Measurements from ENCODE around the gene TCF15.

Gene TCF15

DNA sequence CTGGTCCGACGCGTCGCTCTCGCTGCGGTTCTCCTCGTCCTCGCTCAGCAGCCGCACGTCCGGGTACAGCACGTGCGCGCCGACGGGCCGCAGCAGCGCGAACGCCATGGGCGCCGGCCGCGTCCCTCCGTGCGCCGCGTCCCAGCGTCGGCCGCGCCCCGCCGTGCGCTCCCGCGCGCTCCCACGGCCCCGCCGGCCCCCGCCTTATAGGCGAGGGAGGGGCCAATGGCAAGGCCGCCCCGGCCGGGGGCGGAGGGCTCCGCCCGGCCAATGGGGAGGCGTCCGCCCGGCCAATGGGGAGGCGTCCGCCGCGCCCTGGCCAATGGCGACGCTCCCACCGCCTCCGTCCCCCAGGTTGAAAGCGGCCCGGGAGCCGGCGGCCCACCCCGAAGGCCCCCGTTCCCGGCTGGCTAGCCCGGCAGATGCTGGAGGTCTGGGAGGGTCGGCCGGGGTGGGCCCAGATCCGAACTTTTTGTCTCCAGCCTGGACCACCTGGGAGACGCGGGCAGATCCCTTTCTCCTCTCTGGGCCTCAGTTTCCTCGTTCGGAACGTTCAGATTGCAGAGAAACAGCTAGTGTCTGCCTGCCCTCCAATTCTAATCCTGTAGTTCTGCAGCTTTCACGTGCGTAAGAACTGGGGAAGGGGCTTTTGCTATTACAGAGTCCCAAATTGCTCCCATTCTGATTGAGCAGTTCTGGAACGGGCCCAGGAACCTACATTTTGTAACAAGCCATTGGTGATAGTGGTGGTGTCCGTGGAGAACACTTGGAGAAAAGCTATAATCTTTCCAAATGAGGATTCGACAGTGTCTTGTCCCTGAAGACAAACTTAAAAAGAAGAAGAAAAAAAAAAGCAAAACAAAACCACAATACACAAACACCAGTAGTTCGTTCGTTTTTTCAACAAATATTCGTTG, at the start of gene TCF15:
TCF15 (minus strand) TSS at position 180 of the 917 bp plus-strand sequence; CDS start at position 108, 72 bp downstream.
- Histone ChIP-seq H3K27me3 (ENCODE audit: insufficient read depth, low read length) (peaks cover 71% of the 10 kb centered on the region), H3K4me3 (ENCODE audit: low read length) (no peak within 1 kb of the TSS), H3K36me3 (ENCODE audit: insufficient read depth, low read length) (no peaks in the 10 kb centered on the region), H2AFZ (ENCODE audit: low read depth, low read length) (no peak within 1 kb of the TSS), H3K4me1 (ENCODE audit: insufficient read depth, low read length) (no peaks in the 10 kb centered on the region), H3K9me3 (ENCODE audit: low read length) (no peaks in the 10 kb centered on the region)

DNA sequence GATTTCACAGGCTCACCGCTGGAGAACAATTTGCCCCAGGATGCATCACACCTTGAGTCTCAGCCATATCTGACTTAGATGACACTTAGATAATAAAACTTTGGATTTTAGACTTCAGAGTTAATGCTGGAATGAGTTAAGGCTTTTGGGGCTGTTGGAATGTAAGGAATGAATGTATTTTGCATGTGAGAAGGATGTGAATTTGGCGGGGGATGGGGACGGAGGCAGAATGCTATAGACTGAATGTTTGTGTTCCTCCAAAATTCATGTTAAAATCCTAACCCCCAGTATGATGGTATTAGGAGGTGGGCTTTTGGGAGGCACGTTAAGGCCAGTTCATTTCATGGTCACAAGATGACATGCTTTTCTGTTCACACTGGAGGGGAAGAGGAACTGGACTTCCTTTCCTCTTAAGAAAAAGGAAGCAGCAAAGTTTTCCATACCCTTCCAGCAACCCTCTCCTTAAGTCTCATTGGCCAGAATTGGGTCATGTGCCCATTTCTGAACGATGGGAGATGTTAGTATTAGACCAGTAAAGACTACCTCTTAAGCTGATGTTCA, 48.7 kb upstream of the TCF15 start:
- peaks cover 15% of the 10 kb centered on the region for H3K4me1 ChIP-seq (ENCODE audit: insufficient read depth, low read length)
- H3K36me3 ChIP-seq (ENCODE audit: insufficient read depth, low read length) = no peaks in the 10 kb centered on the region
- no peak overlapping the region for H2AFZ ChIP-seq (ENCODE audit: low read depth, low read length)
- no peaks in the 10 kb centered on the region for H3K9me3 ChIP-seq (ENCODE audit: low read length)
- H3K27me3 ChIP-seq (ENCODE audit: insufficient read depth, low read length) = peaks cover 38% of the 10 kb centered on the region
- no peak overlapping the region for H3K4me3 ChIP-seq (ENCODE audit: low read length)

GRCh38 chr20:658202-658601, 48.1 kb upstream of the TCF15 start:
- no peaks in the 10 kb centered on the region for H3K9me3 ChIP-seq (ENCODE audit: low read length)
- H3K4me1 ChIP-seq (ENCODE audit: insufficient read depth, low read length) = peaks cover 18% of the 10 kb centered on the region
- no peak overlapping the region for H2AFZ ChIP-seq (ENCODE audit: low read depth, low read length)
- peaks cover 38% of the 10 kb centered on the region for H3K27me3 ChIP-seq (ENCODE audit: insufficient read depth, low read length)
- H3K4me3 ChIP-seq (ENCODE audit: low read length) = no peak overlapping the region
- H3K36me3 ChIP-seq (ENCODE audit: insufficient read depth, low read length) = no peaks in the 10 kb centered on the region

DNA sequence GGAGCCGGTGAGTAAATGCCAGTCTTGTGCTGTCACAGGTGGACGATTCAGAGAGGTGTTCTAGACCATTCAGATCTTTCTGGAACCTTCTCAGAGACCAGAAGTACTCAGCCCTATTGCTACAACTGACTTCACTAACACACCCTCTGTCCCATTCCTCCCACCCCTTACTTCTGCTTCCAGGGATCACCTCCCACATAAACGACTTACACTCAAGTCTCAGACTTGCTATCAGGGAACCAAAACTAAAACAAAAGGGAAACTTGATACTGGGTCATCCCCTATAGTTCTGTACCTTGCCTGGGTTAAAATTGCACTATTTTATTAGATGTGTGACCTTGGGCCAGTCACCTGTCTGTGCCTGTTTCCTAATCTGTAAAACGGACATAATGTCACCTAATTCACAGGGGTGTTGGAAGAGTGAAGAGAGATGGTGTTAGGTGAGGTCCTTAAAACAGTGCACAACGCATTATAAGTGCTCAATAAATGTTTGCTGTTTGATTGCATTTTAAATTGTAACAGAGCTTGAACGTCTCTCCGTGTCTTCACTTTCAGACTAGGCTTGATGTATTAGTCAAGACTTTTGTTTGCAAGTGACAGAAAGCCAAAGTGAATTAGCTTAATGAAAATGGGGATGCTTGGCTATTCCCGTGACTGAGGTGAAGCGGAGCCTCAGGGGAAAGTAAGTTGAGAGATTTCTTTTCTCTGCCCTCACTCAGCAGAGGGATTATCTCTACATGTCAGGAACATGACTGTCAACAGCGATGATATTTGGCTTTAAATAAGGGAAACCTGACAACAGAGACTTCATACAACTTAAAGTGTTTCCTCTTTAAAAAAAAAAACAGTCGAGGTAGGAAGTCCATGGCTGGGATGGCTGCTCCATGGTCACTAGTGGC, 45.9 kb upstream of the TCF15 start:
- peaks cover 20% of the 10 kb centered on the region for H3K27me3 ChIP-seq (ENCODE audit: insufficient read depth, low read length)
- no peaks in the 10 kb centered on the region for H3K9me3 ChIP-seq (ENCODE audit: low read length)
- no peaks in the 10 kb centered on the region for H3K36me3 ChIP-seq (ENCODE audit: insufficient read depth, low read length)
- peaks cover 18% of the 10 kb centered on the region for H3K4me1 ChIP-seq (ENCODE audit: insufficient read depth, low read length)
- H3K4me3 ChIP-seq (ENCODE audit: low read length) = no peak overlapping the region
- no peak overlapping the region for H2AFZ ChIP-seq (ENCODE audit: low read depth, low read length)

DNA sequence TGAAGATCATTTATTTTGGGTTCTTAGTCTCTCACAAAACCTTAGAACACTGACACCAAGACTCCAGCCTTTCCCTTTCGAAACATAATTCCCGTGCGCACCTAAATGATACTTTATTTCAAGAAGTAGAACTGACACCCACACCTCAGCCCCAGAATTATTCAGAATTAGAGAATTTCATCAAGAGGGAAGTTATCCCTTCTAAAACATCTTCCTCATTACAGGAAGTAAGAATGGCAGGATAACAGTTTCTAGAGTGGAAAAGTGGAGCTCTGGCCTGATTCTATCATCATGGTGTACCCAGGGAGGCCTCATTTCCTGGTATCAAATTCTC, 44.3 kb upstream of the TCF15 start:
- no peaks in the 10 kb centered on the region for H3K9me3 ChIP-seq (ENCODE audit: low read length)
- peaks cover 20% of the 10 kb centered on the region for H3K27me3 ChIP-seq (ENCODE audit: insufficient read depth, low read length)
- H2AFZ ChIP-seq (ENCODE audit: low read depth, low read length) = no peak overlapping the region
- no peaks in the 10 kb centered on the region for H3K36me3 ChIP-seq (ENCODE audit: insufficient read depth, low read length)
- peaks cover 18% of the 10 kb centered on the region for H3K4me1 ChIP-seq (ENCODE audit: insufficient read depth, low read length)
- no peak overlapping the region for H3K4me3 ChIP-seq (ENCODE audit: low read length)

DNA sequence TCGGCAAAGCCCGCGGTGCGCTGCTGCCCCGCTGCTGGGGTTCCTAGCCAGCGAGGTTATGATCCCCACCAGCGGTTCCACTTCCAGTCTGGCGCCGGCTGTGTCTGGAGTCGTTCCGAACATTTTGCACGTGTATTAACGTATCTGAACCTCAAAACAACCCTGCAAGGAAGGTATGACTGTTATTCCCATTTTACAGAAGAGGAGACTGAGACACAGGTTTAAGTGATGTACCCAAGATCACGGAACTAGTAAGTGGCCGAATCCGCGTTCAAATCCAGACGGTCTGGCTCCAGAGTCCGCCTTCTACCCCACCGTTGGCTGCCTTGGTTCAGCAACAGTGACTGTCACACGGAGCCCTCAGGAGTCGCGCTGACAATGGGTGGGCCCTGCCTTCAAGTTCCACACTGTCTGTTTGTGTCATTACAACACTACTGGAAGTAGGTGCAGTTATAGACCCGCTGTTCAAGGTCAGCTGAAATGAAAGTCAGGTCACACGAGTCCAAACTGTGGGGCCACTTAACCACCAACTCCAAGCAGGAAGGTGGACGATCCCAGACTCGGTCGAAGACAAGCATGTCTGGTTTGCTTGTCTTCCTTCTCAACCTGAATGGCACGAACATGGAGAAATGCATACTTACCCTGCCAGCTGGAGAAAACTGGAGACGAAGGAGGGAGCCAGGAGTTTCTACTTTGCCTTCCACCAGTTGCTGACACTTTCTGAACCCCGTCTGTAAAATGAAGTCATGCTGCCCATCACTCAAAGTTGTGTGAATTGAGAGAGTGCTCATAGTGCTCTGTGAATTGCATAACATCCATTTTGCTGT, 43.7 kb upstream of the TCF15 start:
- Histone ChIP-seq H3K27me3 (ENCODE audit: insufficient read depth, low read length) (peaks cover 17% of the 10 kb centered on the region), H3K4me1 (ENCODE audit: insufficient read depth, low read length) (peaks cover 15% of the 10 kb centered on the region), H3K4me3 (ENCODE audit: low read length) (peak overlapping the region; percentile 69), H3K36me3 (ENCODE audit: insufficient read depth, low read length) (peaks cover under 1% of the 10 kb centered on the region), H3K9me3 (ENCODE audit: low read length) (no peaks in the 10 kb centered on the region), H2AFZ (ENCODE audit: low read depth, low read length) (peak overlapping the region; percentile 84)

- Histone ChIP-seq H2AFZ (ENCODE audit: low read depth, low read length) (peak within 1 kb of the TSS; percentile 84), H3K4me1 (ENCODE audit: insufficient read depth, low read length) (peaks cover 11% of the 10 kb centered on the region), H3K27me3 (ENCODE audit: insufficient read depth, low read length) (peaks cover 11% of the 10 kb centered on the region)
Observed at GRCh38 chr20:653110-653589, 43.0 kb upstream of the TCF15 start, which contains the start of gene SRXN1. SRXN1 (minus strand) TSS chr20:653200; CDS start chr20:653185, 15 bp downstream.

GRCh38 chr20:652615-653109, 42.6 kb upstream of the TCF15 start:
- H3K27me3 ChIP-seq (ENCODE audit: insufficient read depth, low read length) = peaks cover 7% of the 10 kb centered on the region
- H3K4me3 ChIP-seq (ENCODE audit: low read length) = peak overlapping the region; percentile 69
- H3K36me3 ChIP-seq (ENCODE audit: insufficient read depth, low read length) = peaks cover 12% of the 10 kb centered on the region
- peaks cover 2% of the 10 kb centered on the region for H3K9me3 ChIP-seq (ENCODE audit: low read length)
- peaks cover 10% of the 10 kb centered on the region for H3K4me1 ChIP-seq (ENCODE audit: insufficient read depth, low read length)
- H2AFZ ChIP-seq (ENCODE audit: low read depth, low read length) = peak overlapping the region; percentile 84

More at GRCh38 chr20:653110-653589, 43.0 kb upstream of the TCF15 start, which contains the start of gene SRXN1:
- Histone ChIP-seq H3K4me3 (ENCODE audit: low read length) (peak within 1 kb of the TSS; percentile 69), H3K9me3 (ENCODE audit: low read length) (no peaks in the 10 kb centered on the region), H3K36me3 (ENCODE audit: insufficient read depth, low read length) (peaks cover 7% of the 10 kb centered on the region)

DNA sequence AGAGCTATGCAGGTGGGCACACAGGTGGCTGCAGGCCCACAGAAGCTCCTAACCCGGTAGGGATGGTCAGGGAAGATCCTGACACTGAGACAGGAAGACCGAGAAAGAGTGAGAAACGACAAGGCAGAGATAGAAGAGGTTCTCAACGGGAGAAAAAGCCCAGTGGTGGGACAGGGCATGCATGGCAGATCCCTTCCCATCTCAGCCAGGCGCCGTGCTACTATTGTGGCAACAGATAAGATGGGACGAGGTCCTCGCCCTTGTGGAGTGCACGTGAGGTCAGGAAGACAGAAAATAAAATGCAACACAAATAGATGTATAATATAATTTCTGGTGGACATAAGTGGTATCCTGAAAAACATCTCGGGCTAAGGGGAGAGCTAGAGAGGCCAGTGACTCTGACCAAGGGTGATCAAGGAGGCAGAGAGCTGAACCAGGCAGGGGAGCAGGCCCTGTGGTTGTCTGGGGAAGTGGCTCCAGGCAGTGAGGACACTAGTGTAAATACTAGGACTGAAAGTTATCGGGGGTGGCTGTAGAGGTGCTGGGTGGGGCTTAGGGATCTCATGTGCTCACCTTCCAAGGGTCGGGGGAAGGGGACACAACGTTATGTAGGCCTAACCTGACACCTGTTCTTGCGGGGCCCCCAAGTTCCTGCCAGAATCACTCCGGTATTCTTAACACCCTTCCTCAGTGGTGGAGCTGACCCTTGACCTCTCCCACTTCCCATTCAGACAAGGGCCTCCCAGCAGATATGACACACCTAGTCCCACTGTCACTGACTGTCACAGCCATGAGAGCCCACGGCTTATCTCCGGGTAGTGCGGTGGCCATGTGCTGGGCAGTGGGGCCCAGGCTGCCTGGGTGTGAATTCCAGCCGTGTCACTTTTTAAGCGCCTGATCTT, 41.9 kb upstream of the TCF15 start:
- Histone ChIP-seq H3K4me3 (ENCODE audit: low read length) (peak overlapping the region; percentile 69), H3K27me3 (ENCODE audit: insufficient read depth, low read length) (peaks cover 5% of the 10 kb centered on the region), H3K9me3 (ENCODE audit: low read length) (peaks cover 5% of the 10 kb centered on the region), H2AFZ (ENCODE audit: low read depth, low read length) (no peak overlapping the region), H3K36me3 (ENCODE audit: insufficient read depth, low read length) (peaks cover 18% of the 10 kb centered on the region), H3K4me1 (ENCODE audit: insufficient read depth, low read length) (peaks cover 10% of the 10 kb centered on the region)

DNA sequence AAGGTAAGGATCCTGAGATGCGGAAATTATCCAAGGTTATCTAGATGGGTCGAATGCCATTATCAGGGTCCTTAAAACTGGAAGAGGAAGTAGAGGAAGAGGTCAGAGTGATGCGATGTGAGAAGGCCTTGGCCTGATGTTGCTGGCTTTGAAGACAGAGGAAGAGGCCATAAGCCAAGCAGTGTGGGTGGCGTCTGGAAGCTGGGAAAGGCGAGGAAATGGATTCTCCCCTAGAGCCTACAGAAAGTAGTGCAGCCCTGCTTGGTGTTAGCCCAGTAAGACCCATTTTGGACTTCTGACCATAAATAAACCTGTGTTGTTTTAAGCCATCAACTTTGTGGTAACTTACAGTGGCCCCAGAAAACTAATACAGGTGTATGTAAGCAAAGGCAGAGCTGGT, 40.8 kb upstream of the TCF15 start:
- Histone ChIP-seq H3K36me3 (ENCODE audit: insufficient read depth, low read length) (peaks cover 18% of the 10 kb centered on the region), H3K27me3 (ENCODE audit: insufficient read depth, low read length) (no peaks in the 10 kb centered on the region), H3K4me3 (ENCODE audit: low read length) (no peak overlapping the region), H3K9me3 (ENCODE audit: low read length) (peaks cover 5% of the 10 kb centered on the region), H2AFZ (ENCODE audit: low read depth, low read length) (no peak overlapping the region), H3K4me1 (ENCODE audit: insufficient read depth, low read length) (peaks cover 10% of the 10 kb centered on the region)

DNA sequence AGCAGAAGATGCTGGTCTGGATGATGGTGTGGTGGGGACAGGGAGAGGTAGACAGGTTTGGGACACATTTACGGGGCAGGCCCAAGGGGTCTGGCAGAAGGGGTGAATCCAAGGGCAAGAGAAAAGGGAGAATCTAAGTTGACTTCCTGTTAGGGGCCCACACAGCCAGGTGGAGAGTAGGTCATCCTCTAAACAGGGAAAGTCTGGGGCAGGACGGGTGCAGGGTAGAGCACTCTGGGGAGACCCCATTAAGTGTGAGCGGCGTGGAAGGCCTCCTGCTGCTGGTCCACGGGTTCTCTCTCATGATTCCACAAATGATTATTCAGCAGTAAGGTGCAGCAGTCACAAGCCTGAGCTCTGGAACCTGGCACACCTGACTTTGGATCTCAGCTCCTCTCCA, 40.2 kb upstream of the TCF15 start:
- Histone ChIP-seq H3K4me3 (ENCODE audit: low read length) (no peak overlapping the region), H3K36me3 (ENCODE audit: insufficient read depth, low read length) (peaks cover 18% of the 10 kb centered on the region), H2AFZ (ENCODE audit: low read depth, low read length) (no peak overlapping the region), H3K9me3 (ENCODE audit: low read length) (peaks cover 5% of the 10 kb centered on the region), H3K27me3 (ENCODE audit: insufficient read depth, low read length) (no peaks in the 10 kb centered on the region), H3K4me1 (ENCODE audit: insufficient read depth, low read length) (peaks cover 10% of the 10 kb centered on the region)
